GM18907 (cell line): ENCODE measurements around the gene PIK3CB.
"Not testable (repeated sequence)": the region's sequence is repeated elsewhere in the genome, so short reads cannot be mapped to it uniquely, and the experiment has no call there.

ENCODE experiments used
- ATAC-seq: cut with Tn5 transposase; IDR thresholded peaks from one replicate; pipeline ENCODE4 v1.9.1; 2021; ENCODE audit warnings: mild to moderate bottlenecking, moderate library complexity; ENCODE audit not compliant: unreplicated experiment

PIK3CB gene

GRCh38 chr3:138848696-138849095 lies 14.0 kb upstream of the PIK3CB start:
- ATAC-seq = no peak

GRCh38 chr3:138846824-138847223 lies 12.1 kb upstream of the PIK3CB start:
- not testable (repeated sequence) for ATAC-seq

GRCh38 chr3:138846262-138846791 lies 11.6 kb upstream of the PIK3CB start:
- no peak for ATAC-seq

GRCh38 chr3:138845771-138846173 lies 11.0 kb upstream of the PIK3CB start:
- ATAC-seq = no peak

- no peak for ATAC-seq
These were observed 10.5 kb upstream of the PIK3CB start for GRCh38 chr3:138845181-138845601.

- peak; percentile 71 for ATAC-seq
These were observed 7.9 kb upstream of the PIK3CB start for GRCh38 chr3:138842483-138843188.

GRCh38 chr3:138838385-138838784 lies 3.7 kb upstream of the PIK3CB start:
- not testable (repeated sequence) for ATAC-seq

- ATAC-seq = not testable (repeated sequence)
These were observed 1.1 kb upstream of the PIK3CB start for GRCh38 chr3:138835846-138836245.

GRCh38 chr3:138835397-138835757 lies 649 bp upstream of the PIK3CB start:
- ATAC-seq = no peak

- peak; percentile 61 for ATAC-seq
These were observed 681 bp downstream of the PIK3CB start for GRCh38 chr3:138833899-138834595.

GRCh38 chr3:138832473-138833057 lies 2.2 kb downstream of the PIK3CB start:
- not testable (repeated sequence) for ATAC-seq

- ATAC-seq = no peak
These were observed 4.7 kb downstream of the PIK3CB start for GRCh38 chr3:138829886-138830510.

GRCh38 chr3:138829097-138829496 lies 5.6 kb downstream of the PIK3CB start:
- ATAC-seq = no peak

GRCh38 chr3:138827222-138827621 lies 7.5 kb downstream of the PIK3CB start:
- ATAC-seq = no peak

GRCh38 chr3:138825336-138825735 lies 9.4 kb downstream of the PIK3CB start:
- ATAC-seq = no peak

GRCh38 chr3:138824114-138824506 lies 10.6 kb downstream of the PIK3CB start:
- ATAC-seq = no peak

GRCh38 chr3:138820379-138820778 lies 14.3 kb downstream of the PIK3CB start:
- not testable (repeated sequence) for ATAC-seq

GRCh38 chr3:138818185-138818860 lies 16.4 kb downstream of the PIK3CB start:
- no peak for ATAC-seq

- no peak for ATAC-seq
These were observed 17.0 kb downstream of the PIK3CB start for GRCh38 chr3:138817695-138818094.

- no peak for ATAC-seq
These were observed 21.9 kb downstream of the PIK3CB start for GRCh38 chr3:138812806-138813205.
